COR-L47 (cell line): ENCODE measurements around the gene BLNK.

ENCODE experiments used
- DNase-seq: peaks from one replicate; lab custom pipeline; 2025; lab: John Stamatoyannopoulos, UW

BLNK gene

DNA sequence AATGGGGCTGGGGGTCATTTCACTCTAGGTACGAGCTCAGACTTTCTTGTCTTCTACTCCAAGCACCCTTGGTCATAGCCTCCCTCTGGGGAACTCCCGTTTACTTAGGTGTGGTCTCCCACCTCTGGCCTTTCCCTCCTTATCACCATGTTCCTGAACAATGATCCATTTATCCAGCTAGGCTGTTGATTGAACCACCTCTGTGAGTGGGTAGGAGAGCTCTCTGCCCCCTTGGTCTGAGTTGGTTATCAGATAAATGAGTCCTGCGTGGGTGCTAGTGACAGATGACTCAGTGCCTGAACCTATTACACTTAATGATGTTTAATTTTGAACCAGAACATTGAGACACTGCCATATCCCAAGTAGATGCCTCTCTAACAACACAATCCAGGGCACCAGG is 9.4 kb downstream of the BLNK start:
- no peak for DNase-seq

DNA sequence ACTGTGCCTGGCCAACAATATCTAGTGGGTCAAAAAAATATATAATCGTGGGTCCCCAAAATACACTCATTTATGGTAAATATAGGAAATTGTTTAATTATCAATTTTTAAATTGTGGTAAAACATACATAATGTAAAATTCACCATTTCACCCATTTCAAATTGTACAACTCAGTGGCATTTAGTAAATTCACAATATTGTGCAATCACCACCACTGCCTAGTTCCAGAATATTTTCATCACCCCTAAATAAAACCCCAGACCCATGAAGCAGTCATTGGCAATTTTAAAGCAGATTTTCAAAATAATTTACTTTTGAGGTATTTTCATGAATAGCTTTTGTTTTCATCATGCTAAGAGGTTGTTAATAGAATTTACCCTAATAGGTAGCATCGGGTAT is 10.2 kb downstream of the BLNK start:
- DNase-seq, result no peak

DNA sequence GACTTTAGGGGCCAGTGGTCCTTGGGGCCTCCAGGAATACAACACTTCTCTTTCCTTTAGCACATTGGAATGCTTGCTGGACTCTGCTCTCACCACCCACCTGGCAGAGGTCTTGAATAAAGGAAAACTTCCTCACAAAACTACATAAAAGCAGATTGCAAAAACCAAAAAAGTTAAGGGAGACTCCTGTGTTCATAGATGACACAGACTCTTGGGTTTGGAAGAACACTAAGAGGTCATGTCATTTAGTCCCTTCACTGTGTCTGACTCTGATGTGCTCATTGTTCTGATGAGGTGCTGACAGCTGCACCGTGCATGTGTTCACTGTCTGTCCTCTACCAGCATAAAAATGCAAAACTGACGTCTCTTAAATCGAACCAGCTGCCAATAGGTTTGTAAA is 11.4 kb downstream of the BLNK start:
- no peak for DNase-seq

DNA sequence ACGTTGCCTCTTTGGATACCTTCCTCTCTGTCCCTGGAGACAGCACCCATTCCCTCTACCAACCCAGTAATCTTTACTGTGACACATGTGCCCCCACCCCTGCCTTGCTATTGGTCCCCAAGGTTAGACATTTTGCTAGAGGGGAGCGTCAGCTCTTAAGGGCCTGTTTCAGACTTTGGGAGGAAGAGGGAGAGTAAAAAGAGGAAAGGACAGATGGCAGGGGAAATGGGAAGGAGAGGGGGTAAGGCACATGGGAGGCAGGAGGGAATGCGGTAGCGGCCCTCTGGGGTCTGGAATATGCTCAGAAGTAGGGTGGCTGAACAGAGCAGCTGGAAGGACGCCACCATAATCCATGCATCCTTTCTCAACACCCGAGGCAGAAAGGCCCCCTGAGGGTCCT is 12.2 kb downstream of the BLNK start:
- DNase-seq, result no peak

DNA sequence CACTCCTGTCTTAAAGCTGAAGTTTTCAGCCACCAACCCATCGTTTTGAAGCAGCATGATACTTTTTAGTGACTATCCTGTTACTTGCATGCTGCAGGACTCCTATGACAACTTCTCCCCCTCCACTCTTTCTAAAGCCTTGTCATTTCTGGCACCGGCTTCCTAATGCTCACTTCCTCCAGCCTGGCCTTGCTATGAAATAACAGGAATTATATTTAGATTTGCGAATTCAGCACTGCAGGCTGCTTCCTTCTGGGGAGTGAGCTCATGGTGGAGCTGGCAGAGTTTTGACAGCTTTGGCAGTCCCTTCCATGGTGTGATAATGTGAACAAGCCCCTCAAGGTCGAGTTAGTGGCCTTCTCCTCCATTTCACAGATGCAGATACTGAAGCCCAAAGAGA is 13.4 kb downstream of the BLNK start:
- no peak for DNase-seq

DNA sequence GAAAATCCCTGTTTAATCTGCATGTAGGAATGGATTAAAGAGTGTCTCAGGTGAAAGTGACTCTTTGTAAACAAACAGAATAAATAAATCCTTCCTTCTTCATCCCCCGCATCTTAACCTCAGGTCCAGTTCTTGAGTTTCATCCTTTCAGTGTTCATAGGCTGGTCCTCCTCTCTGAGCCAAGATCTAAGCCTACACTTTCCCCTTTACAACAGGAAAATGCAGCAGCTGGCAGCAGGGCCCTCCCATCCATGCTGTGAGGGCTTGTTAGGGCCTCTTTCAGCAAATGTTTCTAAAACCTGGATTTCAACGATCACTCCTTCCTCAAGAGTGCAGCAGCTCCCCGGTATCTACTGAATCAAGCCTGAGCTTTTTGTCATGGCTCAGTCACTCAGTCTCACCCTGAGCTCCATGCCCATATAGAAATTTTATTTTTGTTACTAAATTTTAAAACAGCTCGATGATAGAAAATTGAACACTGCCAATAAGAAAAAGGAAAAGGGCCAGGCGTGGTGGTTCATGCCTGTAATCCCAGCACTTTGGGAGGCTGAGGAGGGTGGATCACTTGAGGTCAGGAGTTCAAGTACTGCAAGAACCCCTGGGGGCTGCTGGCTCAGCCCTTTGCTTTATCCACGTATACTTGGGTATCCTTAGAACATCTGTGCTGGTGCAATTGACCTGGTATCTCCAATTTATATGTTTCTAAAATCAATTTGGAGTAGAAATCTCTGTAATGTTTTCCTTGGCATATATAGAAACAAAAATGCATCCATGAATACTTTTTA is 15.6 kb downstream of the BLNK start:
- DNase-seq, result no peak

DNA sequence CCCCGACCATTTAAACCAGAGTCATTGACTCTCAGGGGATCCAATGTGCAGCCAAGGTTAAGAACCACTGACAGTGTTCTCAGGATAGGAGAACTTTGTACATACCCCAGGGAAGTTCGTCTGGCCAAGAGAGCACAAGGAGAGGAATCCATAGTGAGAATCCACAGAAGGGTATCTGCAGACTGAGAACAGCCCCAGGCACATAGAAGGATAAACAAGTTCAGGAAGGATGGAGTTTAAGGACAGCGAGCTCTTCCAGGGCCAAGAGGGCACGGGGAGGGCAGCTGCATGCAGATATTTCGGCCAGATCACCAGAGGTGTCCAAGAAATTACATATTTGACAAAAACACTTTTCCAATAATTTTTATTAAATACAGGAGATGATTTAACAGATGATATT is 16.4 kb downstream of the BLNK start:
- DNase-seq, result no peak

DNA sequence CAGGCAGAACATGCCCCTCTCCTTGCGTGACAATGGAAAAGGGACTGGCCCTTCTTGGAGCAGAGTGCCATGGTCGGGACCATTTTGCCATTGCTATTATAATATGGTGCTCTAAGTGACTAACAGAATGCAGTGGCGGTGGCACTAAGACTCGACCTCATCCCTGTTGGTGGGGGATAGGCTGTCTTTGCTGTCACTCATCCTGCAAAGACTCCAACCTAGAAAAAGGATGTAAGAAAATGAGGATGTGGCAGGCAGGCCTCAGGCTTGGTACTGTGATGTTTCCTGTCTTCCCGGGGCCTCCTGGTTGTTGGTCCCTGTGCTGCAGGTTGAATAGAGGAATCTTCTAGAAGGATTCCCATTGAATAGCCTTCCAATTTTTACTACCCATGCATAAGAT is 18.6 kb downstream of the BLNK start:
- no peak for DNase-seq

DNA sequence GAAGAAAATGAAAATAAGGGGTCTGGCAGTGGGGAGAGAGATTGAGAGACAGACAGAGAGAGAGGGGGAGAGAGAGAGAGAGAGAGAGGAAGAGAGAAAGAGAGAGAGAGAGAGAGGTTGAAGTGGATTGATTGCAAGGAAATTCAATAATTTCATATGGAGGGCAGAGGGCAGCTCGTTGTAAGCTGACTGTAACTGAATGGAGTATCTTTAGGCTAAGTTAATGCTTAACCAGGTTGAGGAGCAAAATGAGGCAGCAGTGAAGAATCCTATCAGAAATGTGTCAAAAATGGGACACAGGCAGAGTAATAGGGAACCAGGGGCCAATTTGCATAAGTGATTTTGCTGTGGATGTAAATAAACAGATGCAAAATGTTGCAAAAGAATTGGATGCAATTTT is 21.0 kb downstream of the BLNK start:
- no peak for DNase-seq

DNA sequence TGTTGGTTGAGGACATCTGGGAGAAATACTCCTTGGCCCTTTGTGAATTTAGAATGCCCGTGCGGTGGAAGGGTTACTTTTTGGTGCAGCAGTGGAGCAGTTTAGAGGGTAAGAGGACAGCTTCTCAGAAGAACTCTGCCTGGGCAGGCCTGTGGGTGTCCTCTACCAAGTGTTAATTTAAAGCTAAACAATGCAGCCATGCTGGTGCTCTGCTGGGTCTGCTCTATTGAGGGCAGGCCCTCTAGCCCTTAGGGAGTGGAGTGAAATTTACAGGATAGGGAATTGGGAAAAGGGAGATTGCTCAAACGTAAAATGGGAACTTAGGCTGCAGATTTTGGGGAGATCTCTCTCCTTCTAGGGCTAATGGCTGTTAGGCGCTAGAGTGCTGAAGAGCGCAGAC is 22.1 kb downstream of the BLNK start:
- no peak for DNase-seq

DNA sequence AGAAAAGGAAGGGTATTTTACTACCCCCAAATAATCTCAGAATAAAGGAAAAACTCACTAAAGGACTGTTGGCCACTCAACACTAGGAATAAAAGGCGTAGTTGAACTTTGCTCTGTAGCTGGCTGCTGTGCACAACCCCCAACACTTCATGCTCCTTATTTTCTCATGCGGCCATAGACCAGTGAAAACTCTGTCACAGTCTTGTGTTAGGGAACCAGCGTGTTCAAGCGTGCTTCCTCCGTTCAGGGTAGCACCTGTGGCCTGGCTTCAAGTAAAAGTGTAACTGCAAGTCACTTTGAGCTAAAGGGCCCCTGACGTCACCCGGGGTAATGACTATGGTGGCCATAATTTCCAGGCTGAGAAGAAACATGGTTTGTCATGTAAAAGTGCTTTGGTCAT is 27.0 kb downstream of the BLNK start:
- DNase-seq, result no peak

DNA sequence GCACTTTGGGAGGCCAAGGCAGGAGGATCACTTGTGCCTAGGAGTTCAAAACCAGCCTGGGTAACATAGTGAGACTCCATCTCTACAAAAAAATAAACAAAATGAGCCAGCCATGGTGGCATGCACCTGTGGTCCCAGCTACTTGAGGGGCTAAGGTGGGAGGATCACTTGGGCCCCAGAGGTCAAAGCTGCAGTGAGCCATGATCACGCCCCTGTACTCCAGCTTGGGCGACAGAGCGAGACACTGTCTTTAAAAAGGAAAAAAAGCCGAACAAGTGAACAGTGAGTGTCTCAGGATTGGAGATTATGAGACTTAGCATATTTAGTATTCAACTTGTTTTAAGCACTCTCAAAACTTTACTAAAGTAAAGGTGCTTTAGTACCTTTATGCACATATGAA is 28.1 kb downstream of the BLNK start:
- no peak for DNase-seq

DNA sequence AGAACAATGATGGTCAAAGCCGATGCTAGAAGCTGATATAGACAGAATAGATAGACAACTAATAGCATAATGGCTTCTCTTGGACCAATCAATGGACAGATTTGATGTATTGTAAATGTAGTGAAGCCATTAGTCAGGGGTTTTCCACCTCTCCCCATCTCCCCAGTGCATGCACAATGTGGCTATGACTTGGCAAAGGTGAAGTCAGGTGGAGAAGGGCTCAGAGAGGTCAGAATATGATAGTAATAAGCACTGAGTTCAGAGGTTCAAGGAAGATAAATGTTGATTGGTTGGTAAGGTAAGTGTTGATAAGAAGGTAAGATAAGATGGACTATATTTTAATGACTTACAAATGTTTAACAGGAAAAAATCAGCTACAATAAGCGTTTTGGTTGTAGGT is 28.5 kb downstream of the BLNK start:
- DNase-seq, result no peak

DNA sequence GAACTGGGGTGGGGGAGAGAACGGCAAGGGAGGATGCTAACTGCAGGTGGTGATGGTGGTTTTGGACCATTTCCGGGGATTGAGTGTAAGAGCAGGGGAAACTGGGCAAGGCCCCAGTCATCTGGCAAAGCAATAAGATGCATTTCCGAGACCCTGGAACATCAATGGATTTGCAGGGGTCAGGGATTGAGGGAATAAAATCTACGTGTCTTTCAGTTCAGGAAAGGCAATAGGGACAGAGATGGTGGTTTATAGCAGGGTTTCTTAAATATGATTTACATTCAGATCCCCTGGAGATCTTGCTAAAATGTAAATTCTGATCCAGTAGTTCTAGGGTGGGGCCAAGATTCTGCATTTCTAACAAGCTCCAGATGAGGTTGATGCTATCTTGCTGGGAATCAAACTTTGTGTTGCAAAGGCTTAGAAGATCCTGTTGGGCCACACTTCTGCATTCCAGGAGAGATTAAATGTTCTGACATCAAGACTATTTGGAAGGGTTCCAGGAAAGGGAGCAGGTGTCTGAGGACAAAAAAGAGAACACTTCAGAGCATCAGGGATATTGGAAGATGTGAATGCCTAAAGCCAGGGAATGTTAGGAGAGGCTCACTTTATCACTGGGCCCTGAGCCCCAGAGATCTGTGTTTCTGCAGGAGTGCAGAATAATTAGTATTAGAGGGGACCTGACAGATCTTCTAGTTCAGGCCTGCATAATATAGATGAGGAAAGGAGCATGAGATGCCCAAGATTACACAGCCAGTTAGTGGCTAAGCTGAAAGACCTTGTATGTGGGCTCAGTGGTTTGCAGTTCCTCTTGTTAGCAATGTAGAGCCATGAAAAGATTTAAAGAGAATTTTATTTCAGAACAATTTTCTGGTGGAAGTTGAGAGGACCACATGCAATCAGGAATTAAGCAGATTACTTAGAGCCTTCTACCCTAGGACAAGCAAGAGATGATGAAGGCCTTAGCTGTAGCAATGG is 32.4 kb downstream of the BLNK start:
- no peak for DNase-seq

DNA sequence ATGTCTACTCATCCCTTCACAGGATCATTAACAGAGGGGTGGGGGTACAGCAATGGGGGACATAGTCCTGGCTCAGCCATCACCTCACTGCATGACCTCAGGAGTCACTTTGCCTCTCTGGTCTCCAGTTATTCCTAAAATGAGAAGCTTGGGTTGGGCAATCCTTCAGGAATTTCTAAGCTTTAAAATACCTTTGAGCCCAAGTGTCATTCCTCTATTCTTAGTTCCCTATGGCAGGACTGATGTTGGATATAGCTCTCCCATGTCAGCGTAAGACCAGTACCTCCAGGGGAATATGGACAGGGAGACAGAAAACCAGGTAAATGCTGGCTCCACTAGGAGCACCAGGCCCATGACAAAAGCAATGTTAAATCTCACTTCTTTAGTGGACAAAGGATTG is 34.5 kb downstream of the BLNK start:
- no peak for DNase-seq

DNA sequence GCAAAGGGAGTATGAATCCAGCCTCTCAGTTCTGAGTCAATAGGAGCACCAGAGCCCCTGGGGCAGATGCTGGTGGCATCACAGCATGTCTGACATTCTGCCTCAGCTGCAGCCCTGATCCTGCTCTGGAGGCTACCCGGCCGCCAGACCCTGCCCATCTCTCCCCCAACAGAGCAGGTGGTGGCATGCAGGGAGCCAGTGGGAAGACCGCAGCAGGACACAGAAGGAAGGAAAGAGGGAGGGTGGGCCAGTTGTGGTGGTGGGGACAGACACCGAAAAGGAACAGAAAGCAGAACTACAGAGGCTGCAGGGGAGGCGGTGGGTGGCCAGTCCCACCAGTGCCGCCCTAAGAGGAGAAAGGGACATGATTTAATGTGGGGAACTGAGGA is 35.3 kb downstream of the BLNK start:
- DNase-seq, result no peak

DNA sequence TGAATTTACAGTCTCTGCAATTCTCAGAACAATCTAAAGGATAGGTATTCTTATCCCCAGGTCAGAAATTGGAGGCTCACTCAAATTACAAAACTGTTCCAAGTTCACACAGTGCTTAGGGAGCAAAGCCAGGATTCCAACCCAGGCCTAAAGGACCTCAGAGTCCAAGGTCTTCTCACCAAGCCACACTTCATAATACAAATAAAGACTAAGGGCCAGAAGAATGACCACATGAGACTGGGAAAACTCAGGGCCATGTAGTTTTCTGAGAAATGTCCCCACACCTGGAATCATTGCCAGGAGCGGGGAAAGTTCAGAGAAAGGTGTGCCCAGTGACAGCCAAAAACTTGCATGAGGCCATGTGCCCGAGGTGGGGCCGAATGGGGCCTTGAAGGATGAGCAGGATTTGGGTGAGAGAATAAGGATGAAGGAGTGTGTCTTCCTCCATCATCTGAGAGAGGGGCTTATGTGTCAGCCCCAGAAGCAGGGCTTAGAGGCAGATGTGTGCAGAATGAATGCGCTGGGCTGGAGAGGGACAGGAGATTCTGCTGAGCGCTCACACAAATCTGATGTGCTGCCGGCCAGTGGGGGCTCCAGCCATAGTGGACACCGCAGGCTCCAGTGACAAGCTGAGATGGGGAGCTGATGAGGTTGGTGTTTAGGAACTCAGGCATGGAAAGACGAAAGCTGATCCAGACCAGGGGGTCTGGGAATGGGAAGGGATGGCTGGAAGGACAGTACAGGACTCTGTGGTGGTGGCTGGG is 35.9 kb downstream of the BLNK start:
- DNase-seq, result no peak

DNA sequence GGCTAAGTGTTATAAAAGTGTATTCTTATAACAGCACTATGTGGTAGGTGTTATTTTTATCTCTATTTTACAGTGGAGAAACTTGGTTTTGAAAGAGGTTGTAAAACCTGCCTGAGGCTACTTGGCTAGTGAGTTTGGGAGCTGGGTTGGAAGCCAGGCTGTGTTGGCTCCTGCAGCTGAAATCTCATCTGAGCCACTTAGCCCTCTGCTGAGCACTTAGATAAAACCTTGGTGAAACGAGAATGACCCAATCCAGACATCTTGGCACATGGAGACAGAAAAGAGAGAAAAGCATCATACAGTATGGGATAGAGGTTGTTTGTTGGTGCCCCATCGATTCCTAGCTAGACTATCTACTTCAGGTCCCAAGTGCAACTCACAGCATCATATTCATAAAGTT is 37.4 kb downstream of the BLNK start:
- DNase-seq, result no peak

DNA sequence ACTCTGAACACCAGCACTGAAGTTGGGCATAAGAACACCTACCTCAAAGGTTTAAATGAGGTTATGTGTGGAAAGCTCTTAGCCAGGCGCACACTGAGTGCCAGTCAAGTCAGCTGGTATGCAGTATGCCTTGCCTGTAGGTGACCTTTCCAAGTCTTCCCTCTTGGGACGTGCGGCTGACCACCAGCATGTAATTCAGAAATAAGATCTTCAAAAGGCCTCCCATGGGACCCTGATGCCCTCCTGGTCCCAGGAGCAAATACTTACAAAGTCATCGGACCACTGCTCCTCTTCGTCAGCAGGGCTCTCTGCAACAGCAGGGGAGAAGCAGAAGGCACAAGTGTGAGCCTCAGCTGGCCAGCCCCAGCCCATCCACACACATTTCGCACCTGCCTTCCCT is 40.8 kb downstream of the BLNK start:
- no peak for DNase-seq

DNA sequence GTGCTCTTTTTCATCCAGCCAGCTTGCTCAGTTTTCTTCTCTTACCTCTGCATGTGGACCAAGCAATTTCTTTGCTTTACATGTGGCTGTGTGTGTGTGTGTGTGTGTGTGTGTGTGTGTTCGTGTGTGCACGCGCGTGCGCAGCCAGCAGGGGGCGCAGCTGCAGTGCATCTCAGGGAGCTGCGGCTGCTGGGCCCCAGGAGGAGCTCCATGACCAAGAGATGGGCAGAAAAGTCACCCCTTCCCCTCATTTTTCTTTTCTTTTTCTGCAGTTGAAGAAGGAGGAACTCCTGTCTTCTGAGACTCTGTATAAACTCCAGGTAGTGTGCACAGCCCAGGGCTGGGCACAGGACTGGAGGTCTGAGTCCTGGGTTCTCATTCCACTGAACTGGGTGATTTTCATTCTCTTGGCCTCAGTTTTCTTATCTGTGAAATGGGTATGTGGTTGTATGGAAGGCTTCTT is 41.8 kb downstream of the BLNK start:
- peak; percentile 12 for DNase-seq

DNA sequence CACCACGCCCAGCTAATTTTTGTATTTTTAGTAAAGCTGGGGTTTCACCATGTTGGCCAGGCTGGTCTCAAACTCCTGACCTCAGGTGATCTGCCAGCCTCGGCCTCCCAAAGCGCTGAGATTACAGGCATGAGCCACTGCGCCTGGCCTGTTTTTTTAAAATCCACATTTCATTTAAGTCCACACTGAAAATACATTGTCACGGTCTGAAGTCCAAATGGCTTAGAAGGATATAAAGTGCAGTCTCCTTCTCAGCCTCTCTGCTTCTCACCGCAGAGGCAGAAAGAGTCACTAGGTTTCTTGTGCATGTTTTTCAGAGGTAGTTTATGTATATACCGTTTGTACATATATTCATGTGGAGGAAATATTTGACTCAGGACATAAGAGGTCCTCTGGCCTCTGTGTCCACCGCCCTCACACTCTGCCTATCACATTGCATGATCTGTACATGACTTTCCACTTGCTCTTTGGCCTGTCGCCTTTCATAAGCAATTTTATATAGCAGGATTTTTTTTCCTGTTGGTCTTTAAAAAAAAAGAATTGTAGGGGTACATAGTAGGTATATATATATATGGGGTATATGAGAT is 42.9 kb downstream of the BLNK start:
- no peak for DNase-seq

DNA sequence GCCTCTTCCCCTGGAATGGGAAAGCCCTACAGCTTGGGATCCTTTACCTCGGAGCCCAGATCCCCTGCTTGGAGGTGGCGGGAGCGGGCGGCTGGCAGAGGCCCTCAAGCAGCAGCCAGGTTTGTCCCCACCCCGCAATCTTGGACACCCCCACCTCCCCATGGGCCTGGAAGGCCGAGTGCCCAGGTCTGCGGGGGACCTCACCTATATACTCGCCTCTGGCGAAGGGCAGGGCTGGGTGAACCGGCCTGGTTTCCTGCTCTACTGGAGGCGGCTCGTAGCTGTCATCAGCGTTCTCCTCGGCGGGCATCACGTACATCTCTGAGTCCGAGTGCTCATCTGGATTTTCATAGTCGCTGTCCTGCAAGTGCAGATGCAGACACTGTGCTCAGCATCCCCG is 44.2 kb downstream of the BLNK start:
- no peak for DNase-seq
